ENCODE measurements around the gene ADAM12.

DNA sequence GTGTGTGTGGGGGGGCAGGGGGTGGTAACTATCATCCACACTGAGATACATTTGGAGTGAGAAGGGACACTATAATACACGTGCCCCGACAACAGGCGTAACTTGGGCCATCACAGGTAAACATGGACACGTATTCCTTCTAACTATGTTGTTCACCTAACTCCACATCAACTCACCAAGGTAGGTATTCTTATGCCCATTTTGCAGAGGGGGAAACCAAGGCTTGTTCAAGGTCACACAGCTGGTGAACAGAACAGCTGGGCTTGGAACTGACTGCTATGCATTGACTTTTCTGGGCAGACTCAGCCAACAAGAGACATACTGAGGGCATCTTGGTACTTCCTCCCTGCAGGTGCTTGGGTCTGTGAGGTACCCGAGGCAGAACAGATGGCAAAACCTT is 170.1 kb downstream of the ADAM12 start:
- TF ChIP-seq, protein P1, sequence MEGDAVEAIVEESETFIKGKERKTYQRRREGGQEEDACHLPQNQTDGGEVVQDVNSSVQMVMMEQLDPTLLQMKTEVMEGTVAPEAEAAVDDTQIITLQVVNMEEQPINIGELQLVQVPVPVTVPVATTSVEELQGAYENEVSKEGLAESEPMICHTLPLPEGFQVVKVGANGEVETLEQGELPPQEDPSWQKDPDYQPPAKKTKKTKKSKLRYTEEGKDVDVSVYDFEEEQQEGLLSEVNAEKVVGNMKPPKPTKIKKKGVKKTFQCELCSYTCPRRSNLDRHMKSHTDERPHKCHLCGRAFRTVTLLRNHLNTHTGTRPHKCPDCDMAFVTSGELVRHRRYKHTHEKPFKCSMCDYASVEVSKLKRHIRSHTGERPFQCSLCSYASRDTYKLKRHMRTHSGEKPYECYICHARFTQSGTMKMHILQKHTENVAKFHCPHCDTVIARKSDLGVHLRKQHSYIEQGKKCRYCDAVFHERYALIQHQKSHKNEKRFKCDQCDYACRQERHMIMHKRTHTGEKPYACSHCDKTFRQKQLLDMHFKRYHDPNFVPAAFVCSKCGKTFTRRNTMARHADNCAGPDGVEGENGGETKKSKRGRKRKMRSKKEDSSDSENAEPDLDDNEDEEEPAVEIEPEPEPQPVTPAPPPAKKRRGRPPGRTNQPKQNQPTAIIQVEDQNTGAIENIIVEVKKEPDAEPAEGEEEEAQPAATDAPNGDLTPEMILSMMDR (IDR thresholded peaks at IDR 0.05; ENCODE audit: low read depth, low read length): no peak
- no peak for TF ChIP-seq EZH2phosphoT487 (IDR thresholded peaks at IDR 0.05; ENCODE audit: low read depth)

All from OCI-LY3 (cell line).